Measurements from ENCODE around the gene TMEM119.
A peak's percentile ranks its signal among the peaks of the same experiment; 100 is the strongest.
"Not testable (repeated sequence)": the region's sequence is repeated elsewhere in the genome, so short reads cannot be mapped to it uniquely, and the experiment has no call there.

The TMEM119 gene

GRCh38 chr12:108635201-108635996 is 37.5 kb upstream of the TMEM119 start:
- peak in 1 of 2 donors; percentile 31 for DNase-seq (ENCODE audit: low read depth in 2 of 2, low spot score in 1 of 2)

GRCh38 chr12:108634341-108634751 is 36.5 kb upstream of the TMEM119 start:
- peak in 1 of 2 donors; percentile 34 for DNase-seq (ENCODE audit: low read depth in 2 of 2, low spot score in 1 of 2)

- DNase-seq (ENCODE audit: low read depth in 2 of 2, low spot score in 1 of 2): peak; percentile 61 to 67
These were observed 35.8 kb upstream of the TMEM119 start, which contains the start of gene SELPLG for GRCh38 chr12:108633534-108634248. Gene SELPLG, minus strand, starts transcription at chr12:108633894. Its CDS starts 9,587 bp downstream, at chr12:108624307.

- no peak for DNase-seq (ENCODE audit: low read depth in 2 of 2, low spot score in 1 of 2)
These were observed 35.2 kb upstream of the TMEM119 start for GRCh38 chr12:108633081-108633533.

- not testable (repeated sequence) for DNase-seq (ENCODE audit: low read depth in 2 of 2, low spot score in 1 of 2)
These were observed 33.4 kb upstream of the TMEM119 start for GRCh38 chr12:108631261-108631660.

GRCh38 chr12:108630481-108631207 is 32.8 kb upstream of the TMEM119 start:
- no peak for DNase-seq (ENCODE audit: low read depth in 2 of 2, low spot score in 1 of 2)

- no peak for DNase-seq (ENCODE audit: low read depth in 2 of 2, low spot score in 1 of 2)
These were observed 32.1 kb upstream of the TMEM119 start for GRCh38 chr12:108629824-108630476.

GRCh38 chr12:108629151-108629550 is 31.3 kb upstream of the TMEM119 start:
- DNase-seq (ENCODE audit: low read depth in 2 of 2, low spot score in 1 of 2): no peak

- DNase-seq (ENCODE audit: low read depth in 2 of 2, low spot score in 1 of 2): no peak
These were observed 29.4 kb upstream of the TMEM119 start for GRCh38 chr12:108627134-108627920.

- DNase-seq (ENCODE audit: low read depth in 2 of 2, low spot score in 1 of 2): no peak
These were observed 27.3 kb upstream of the TMEM119 start for GRCh38 chr12:108625228-108625627.

GRCh38 chr12:108623577-108623976 is 25.7 kb upstream of the TMEM119 start:
- DNase-seq (ENCODE audit: low read depth in 2 of 2, low spot score in 1 of 2): no peak

GRCh38 chr12:108622921-108623514 is 25.1 kb upstream of the TMEM119 start:
- no peak for DNase-seq (ENCODE audit: low read depth in 2 of 2, low spot score in 1 of 2)

- no peak for DNase-seq (ENCODE audit: low read depth in 2 of 2, low spot score in 1 of 2)
These were observed 24.5 kb upstream of the TMEM119 start for GRCh38 chr12:108622421-108622820.

- no peak for DNase-seq (ENCODE audit: low read depth in 2 of 2, low spot score in 1 of 2)
These were observed 23.3 kb upstream of the TMEM119 start for GRCh38 chr12:108621161-108621560.

- DNase-seq (ENCODE audit: low read depth in 2 of 2, low spot score in 1 of 2): no peak
These were observed 22.5 kb upstream of the TMEM119 start for GRCh38 chr12:108620236-108620879.

GRCh38 chr12:108619369-108620160 is 21.7 kb upstream of the TMEM119 start:
- no peak for DNase-seq (ENCODE audit: low read depth in 2 of 2, low spot score in 1 of 2)

- DNase-seq (ENCODE audit: low read depth in 2 of 2, low spot score in 1 of 2): not testable (repeated sequence)
These were observed 21.0 kb upstream of the TMEM119 start for GRCh38 chr12:108618953-108619274.

GRCh38 chr12:108618079-108618952 is 20.4 kb upstream of the TMEM119 start:
- peak; percentile 54 to 57 for DNase-seq (ENCODE audit: low read depth in 2 of 2, low spot score in 1 of 2)

Data from stimulated activated CD8-positive, alpha-beta memory T cell treated with anti-CD3 and anti-CD28 coated beads, Interleukin-4, amount 100 ng/mL, for 1 hour (primary cell).